Measurements from ENCODE around the gene SHISAL2B. TPM values are rescaled to one million over a fixed set of nuclear protein-coding genes. Genes with fewer than 3 reads are reported as not detected.

The SHISAL2B gene
- total and polyA plus RNA-seq, 4 donors = not detected

- no peak overlapping the region for H3K9ac ChIP-seq (ENCODE audit: low read depth in 1 of 2, low read length in 2 of 2)
- no peaks in the 10 kb centered on the region for H3K27me3 ChIP-seq (ENCODE audit: control insufficient read depth in 4 of 4, insufficient read depth in 4 of 4, low read length in 3 of 4)
- TF ChIP-seq, protein P1, sequence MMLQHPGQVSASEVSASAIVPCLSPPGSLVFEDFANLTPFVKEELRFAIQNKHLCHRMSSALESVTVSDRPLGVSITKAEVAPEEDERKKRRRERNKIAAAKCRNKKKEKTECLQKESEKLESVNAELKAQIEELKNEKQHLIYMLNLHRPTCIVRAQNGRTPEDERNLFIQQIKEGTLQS (IDR thresholded peaks at IDR 0.05) = no peak
- no peak for TF ChIP-seq RAD21 (IDR thresholded peaks at IDR 0.05)
- no peak for TF ChIP-seq GABPA (IDR thresholded peaks at IDR 0.05 in 1 of 2, conservative IDR thresholded peaks at IDR 0.05 in 1 of 2)
- TF ChIP-seq HNF4A (conservative IDR thresholded peaks at IDR 0.05) = peak in 1 of 2 donors; percentile 40
- H3K4me3 ChIP-seq (ENCODE audit: low read depth in 1 of 3, low read length in 3 of 3) = no peak overlapping the region
- no peaks in the 10 kb centered on the region for H3K36me3 ChIP-seq (ENCODE audit: control insufficient read depth in 4 of 4, insufficient read depth in 3 of 4, low read depth in 1 of 4, low read length in 3 of 4)
- H3K9me3 ChIP-seq (ENCODE audit: control insufficient read depth in 4 of 4, low read length in 3 of 4) = no peaks in the 10 kb centered on the region
- WGBS = 72% methylated on average over 3 of the region's 3 CpGs
- no peak overlapping the region for H3K27ac ChIP-seq (ENCODE audit: low read depth in 1 of 2, low read length in 2 of 2)
- peaks cover 0 to 8% (median 2%) of the 10 kb centered on the region in 4 donors for H3K4me1 ChIP-seq (ENCODE audit: control insufficient read depth in 4 of 4, insufficient read depth in 4 of 4, low read length in 3 of 4)
- DNase-seq (ENCODE audit: low spot score) = no peak
Observed at GRCh38 chr5:64653766-64654560, 36.3 kb upstream of the SHISAL2B start.

GRCh38 chr5:64654561-64654938 lies 35.8 kb upstream of the SHISAL2B start:
- no peak overlapping the region for H3K4me3 ChIP-seq (ENCODE audit: low read depth in 1 of 3, low read length in 3 of 3)
- H3K9ac ChIP-seq (ENCODE audit: low read depth in 1 of 2, low read length in 2 of 2) = no peak overlapping the region
- DNase-seq (ENCODE audit: low spot score) = no peak
- H3K27ac ChIP-seq (ENCODE audit: low read depth in 1 of 2, low read length in 2 of 2) = no peak overlapping the region
- no peaks in the 10 kb centered on the region for H3K9me3 ChIP-seq (ENCODE audit: control insufficient read depth in 4 of 4, low read length in 3 of 4)
- peaks cover 0 to 8% (median 2%) of the 10 kb centered on the region in 4 donors for H3K4me1 ChIP-seq (ENCODE audit: control insufficient read depth in 4 of 4, insufficient read depth in 4 of 4, low read length in 3 of 4)
- no peaks in the 10 kb centered on the region for H3K27me3 ChIP-seq (ENCODE audit: control insufficient read depth in 4 of 4, insufficient read depth in 4 of 4, low read length in 3 of 4)
- 49% methylated on average over 2 of the region's 2 CpGs for WGBS
- no peaks in the 10 kb centered on the region for H3K36me3 ChIP-seq (ENCODE audit: control insufficient read depth in 4 of 4, insufficient read depth in 3 of 4, low read depth in 1 of 4, low read length in 3 of 4)
- peak; percentile 17 for TF ChIP-seq SP1 (IDR thresholded peaks at IDR 0.05)
- TF ChIP-seq, protein P2, sequence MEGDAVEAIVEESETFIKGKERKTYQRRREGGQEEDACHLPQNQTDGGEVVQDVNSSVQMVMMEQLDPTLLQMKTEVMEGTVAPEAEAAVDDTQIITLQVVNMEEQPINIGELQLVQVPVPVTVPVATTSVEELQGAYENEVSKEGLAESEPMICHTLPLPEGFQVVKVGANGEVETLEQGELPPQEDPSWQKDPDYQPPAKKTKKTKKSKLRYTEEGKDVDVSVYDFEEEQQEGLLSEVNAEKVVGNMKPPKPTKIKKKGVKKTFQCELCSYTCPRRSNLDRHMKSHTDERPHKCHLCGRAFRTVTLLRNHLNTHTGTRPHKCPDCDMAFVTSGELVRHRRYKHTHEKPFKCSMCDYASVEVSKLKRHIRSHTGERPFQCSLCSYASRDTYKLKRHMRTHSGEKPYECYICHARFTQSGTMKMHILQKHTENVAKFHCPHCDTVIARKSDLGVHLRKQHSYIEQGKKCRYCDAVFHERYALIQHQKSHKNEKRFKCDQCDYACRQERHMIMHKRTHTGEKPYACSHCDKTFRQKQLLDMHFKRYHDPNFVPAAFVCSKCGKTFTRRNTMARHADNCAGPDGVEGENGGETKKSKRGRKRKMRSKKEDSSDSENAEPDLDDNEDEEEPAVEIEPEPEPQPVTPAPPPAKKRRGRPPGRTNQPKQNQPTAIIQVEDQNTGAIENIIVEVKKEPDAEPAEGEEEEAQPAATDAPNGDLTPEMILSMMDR (IDR thresholded peaks at IDR 0.05; ENCODE audit: low read depth, low read length, missing input control) = no peak
- TF ChIP-seq HNF4A (conservative IDR thresholded peaks at IDR 0.05) = peak in 1 of 2 donors; percentile 2

DNA sequence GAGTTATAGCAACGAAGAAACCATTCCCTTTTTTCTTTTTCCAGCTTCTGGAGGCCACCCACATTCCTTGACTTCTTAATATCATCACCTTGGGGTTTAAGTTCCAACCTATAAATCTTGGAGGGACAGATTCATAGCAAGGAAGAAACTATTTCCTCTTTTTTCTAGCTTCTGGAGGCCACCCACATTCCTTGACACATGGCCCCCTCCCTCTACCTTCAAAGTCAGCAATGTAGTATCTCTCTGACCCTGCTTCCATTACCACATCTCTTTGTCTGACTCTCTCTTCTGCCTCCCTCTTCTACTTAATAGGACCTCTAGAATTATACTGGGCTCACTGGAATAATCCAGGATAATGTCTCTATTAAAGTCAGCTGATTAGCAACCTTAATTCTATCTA lies 34.7 kb upstream of the SHISAL2B start:
- Histone ChIP-seq H3K9me3 (ENCODE audit: control insufficient read depth in 4 of 4, low read length in 3 of 4) (no peaks in the 10 kb centered on the region), H3K36me3 (ENCODE audit: control insufficient read depth in 4 of 4, insufficient read depth in 3 of 4, low read depth in 1 of 4, low read length in 3 of 4) (no peaks in the 10 kb centered on the region), H3K4me1 (ENCODE audit: control insufficient read depth in 4 of 4, insufficient read depth in 4 of 4, low read length in 3 of 4) (peaks cover 0 to 8% (median 2%) of the 10 kb centered on the region in 4 donors), H3K27ac (ENCODE audit: low read depth in 1 of 2, low read length in 2 of 2) (no peak overlapping the region), H3K4me3 (ENCODE audit: low read depth in 1 of 3, low read length in 3 of 3) (no peak overlapping the region), H3K27me3 (ENCODE audit: control insufficient read depth in 4 of 4, insufficient read depth in 4 of 4, low read length in 3 of 4) (no peaks in the 10 kb centered on the region), H3K9ac (ENCODE audit: low read depth in 1 of 2, low read length in 2 of 2) (no peak overlapping the region)
- WGBS = 88% methylated on average over 1 of the region's 1 CpG
- TF ChIP-seq FOXA1 (IDR thresholded peaks at IDR 0.05) (no peak), EGR1 (IDR thresholded peaks at IDR 0.05; ENCODE audit: low read depth in 2 of 2) (no peak), REST (IDR thresholded peaks at IDR 0.05) (no peak), RXRA (IDR thresholded peaks at IDR 0.05) (no peak), NR2F2 (IDR thresholded peaks at IDR 0.05) (no peak), FOXA2 (IDR thresholded peaks at IDR 0.05) (no peak)
- TF ChIP-seq, protein P3, sequence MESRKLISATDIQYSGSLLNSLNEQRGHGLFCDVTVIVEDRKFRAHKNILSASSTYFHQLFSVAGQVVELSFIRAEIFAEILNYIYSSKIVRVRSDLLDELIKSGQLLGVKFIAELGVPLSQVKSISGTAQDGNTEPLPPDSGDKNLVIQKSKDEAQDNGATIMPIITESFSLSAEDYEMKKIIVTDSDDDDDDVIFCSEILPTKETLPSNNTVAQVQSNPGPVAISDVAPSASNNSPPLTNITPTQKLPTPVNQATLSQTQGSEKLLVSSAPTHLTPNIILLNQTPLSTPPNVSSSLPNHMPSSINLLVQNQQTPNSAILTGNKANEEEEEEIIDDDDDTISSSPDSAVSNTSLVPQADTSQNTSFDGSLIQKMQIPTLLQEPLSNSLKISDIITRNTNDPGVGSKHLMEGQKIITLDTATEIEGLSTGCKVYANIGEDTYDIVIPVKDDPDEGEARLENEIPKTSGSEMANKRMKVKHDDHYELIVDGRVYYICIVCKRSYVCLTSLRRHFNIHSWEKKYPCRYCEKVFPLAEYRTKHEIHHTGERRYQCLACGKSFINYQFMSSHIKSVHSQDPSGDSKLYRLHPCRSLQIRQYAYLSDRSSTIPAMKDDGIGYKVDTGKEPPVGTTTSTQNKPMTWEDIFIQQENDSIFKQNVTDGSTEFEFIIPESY (IDR thresholded peaks at IDR 0.05) = no peak
- TF ChIP-seq, protein P2 (IDR thresholded peaks at IDR 0.05; ENCODE audit: low read depth, low read length, missing input control) = no peak
- DNase-seq (ENCODE audit: low spot score) = no peak
